Activated T-cell treated with anti-CD3 and anti-CD28 coated beads for 1 hour (primary cell): ENCODE results near the gene RAPGEF5.

Experiments
- DNase-seq: peaks from one replicate; pipeline ENCODE4 v3.0.0-alpha.2; 2020; ENCODE audit warnings: low read depth

The RAPGEF5 gene

DNA sequence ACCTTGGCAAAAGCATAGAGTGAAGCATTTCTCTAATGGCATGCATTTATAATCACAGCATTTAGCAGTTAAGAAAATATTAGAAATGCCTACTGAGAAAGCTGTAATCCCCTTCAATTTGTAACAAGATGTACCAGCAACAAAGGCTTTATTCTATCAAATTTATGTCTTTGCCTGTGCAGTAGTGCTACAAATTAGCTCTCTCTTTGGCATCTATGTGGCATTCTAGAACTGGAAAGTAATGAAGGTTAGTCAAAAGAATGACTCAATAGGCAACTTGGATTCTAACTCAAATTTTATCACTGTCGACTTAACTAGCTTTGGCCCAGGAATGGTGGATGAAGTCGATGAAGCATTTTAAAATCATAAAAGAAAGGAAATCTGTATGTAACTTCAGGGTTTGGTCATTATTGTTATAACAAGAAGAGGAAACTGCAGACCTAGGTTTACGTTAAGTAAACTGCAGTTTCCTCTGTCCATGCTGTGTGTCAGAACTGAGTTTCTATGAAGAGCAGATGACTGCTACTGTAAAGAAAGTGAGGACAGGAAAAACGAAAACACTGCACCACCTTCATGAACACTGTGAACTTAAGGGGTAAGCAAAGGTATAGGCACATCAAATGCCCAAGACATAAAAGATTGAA lies 140.0 kb downstream of the RAPGEF5 start:
- DNase-seq = no peak

DNA sequence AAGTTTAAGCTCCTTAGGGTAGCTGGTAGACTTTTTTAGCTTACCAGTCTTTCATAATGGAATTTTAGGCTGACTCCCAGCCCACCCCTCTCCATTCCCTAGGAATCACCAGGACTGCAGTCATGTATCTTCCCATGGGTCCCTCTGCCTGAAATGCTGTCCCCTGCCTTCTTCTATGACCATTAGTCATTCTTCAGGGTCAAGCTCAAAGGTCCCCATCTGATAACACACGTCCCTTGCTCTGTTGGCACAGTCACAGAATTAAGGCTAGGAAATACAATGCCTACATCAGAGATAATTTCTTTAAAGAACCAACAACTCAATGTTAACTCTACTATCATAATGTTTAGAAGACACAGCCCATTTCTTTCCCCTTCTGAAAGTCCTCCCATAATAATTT lies 140.6 kb downstream of the RAPGEF5 start:
- DNase-seq = no peak

DNA sequence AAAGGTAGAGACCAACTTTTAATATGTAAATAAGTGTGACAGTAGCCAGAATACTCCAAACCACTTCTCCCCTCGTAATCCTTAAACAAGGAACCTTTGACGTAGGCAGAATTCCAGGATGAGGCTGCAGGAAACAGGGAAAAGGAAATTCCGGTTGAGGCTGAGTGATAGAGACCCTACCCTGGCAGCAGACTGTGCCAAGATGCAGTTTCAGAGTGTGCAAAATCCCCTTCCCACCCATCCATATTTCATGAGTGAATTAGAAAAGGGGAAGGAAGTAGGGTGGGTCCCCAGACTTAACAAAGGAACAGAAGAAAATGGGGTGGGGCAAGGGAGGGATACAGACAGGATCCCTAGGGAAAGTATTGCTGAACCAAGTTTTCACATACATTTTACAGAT lies 143.0 kb downstream of the RAPGEF5 start:
- no peak for DNase-seq

DNA sequence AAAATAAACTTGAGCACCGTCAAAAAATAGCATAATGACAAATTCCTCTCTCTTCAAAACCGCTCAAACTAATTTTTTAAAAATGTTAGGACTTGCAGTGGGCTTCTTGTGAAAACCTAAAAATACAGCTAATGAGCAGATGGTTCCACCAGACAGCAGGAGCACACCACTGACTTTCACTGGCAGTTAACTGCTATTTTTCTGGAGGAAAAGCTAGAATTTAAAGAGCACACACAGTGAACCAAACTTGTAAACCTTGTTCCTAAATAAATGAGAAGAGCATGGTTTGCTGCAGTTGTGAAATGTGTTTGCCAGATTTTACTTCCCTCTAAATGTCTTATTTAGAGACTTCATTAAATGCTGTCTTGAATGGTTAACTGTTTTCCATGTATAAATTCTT lies 143.9 kb downstream of the RAPGEF5 start:
- no peak for DNase-seq

DNA sequence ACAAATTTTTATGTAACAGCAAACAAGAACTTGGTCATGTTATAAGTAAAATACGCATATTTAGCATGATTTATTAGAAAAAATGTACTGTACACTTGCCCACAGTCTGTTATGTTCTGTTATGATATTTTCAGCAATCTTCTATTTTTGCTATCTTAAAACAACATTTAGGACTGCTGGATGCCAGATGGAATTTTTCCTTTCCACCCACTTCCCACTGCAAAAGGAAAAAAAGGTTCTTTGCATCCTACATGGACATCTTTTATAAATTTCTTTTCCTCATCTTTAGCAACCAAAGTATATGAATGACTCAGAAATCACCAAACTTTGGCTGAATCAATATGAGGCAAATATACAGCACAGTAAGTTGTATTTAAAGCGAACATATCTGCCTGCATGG lies 146.0 kb downstream of the RAPGEF5 start:
- DNase-seq = no peak

DNA sequence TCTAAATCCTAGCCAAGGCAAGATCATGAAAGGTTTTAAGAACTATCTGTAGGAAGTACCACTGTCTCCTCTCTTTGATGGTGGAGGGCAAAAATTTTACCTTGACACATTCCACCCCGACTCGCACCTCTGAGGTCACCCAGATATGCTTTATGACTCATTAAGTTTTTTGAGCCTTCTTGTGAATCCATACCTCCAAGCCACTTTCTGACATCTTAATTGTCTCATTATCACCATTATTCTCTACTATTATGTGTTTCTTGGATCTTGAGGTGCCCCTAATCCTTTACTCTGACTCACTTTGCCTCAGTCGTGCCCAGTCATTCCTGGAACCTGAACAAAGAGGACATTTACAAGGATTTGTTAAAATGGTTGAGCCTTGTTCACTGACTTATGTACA lies 146.6 kb downstream of the RAPGEF5 start:
- no peak for DNase-seq

DNA sequence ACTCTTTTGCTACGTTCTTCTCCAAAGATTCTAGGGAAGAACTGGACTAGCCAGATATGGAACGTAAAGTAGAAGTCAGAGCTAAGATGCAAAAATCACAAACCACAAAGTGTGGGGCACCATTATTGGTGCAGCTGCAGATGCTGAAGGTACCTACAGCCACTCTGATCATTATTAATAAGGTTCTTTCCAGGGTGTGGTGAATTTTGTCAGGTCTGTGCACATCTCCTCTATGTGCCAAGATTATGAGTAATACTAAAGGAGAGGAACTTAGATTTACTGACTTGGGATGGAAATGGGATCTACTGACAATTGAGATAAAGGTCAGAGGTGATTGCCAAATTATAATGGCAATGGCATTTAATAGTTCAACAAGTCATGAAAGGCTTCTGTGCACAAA lies 148.2 kb downstream of the RAPGEF5 start:
- no peak for DNase-seq

DNA sequence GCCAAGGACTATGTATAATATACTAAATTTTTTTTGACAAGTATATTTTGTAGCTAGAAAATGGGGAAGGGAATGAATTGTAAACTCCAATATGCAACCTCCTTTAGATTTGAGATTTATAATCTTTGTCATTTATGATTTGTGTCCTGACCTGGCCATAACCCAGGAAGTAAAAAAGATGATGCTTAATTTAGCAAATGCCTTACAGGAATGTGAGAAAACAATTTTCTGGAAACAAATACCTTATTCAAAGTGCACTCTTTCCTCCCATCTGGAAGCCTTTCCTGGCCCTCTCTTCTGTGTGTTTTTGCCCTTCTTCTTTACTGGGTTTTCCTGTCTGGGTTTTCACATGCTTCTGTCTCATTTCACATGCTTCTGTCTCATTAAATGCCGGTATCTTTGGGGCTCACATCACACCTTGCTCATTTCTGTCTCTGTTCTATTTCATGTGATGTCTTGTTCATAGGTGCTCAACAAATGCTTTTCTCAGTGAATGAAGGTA lies 149.2 kb downstream of the RAPGEF5 start:
- no peak for DNase-seq

DNA sequence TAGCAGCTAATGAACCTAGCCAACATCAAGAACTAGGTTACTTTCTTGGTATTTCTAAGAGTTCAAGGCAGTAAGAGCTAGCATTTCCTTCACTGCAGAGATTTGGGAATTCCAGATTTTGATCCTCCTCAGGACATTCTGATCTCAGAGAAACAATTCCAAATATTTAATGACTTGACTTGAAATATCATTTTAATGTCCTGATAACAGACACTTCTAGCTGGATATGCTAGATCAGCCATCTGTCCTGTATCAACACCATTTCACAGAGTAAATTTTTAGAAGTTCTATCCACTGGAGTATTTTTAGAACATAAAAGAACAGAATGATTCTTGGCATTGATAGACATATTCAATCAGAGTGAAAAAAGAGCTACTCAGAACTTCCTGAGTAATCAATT lies 151.3 kb downstream of the RAPGEF5 start:
- DNase-seq = no peak

DNA sequence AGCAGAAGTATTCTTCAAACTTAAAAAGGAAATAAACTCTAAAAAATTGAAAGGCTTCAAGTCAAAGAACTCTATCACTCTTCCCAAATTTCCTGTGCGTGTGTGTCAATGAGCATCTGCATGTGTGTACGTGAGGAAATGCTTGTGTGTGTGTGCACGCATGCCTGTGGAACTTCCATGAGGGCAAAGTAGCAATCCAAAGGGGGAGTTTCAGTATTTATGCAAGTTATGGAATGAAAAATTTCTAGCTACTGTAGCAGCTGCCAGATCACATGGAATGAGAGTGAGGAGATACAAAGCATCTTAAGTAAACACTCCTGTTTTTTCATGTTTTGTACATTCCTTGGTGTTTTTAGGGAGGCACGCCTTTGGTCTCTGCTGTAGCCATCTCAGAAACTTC lies 152.6 kb downstream of the RAPGEF5 start:
- DNase-seq = no peak

DNA sequence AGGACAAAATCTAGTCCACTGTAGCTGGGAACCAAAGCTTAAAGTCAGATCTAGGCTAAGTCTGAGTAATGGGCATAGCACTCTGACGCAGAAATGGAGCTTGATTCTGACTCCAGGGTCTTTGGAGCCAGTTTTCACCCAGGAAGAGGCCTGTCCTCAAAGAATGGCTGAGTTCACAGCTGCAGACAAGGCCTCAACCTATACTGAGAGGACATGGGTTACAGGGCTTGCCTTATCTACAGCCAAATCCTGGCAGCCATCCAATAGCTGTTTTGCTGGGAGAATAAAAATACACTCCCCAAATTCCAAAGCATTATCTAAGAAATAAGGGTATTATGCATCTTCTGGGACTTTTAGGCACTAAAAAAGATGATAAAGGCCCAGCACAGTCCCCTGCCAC lies 154.8 kb downstream of the RAPGEF5 start:
- DNase-seq = no peak

DNA sequence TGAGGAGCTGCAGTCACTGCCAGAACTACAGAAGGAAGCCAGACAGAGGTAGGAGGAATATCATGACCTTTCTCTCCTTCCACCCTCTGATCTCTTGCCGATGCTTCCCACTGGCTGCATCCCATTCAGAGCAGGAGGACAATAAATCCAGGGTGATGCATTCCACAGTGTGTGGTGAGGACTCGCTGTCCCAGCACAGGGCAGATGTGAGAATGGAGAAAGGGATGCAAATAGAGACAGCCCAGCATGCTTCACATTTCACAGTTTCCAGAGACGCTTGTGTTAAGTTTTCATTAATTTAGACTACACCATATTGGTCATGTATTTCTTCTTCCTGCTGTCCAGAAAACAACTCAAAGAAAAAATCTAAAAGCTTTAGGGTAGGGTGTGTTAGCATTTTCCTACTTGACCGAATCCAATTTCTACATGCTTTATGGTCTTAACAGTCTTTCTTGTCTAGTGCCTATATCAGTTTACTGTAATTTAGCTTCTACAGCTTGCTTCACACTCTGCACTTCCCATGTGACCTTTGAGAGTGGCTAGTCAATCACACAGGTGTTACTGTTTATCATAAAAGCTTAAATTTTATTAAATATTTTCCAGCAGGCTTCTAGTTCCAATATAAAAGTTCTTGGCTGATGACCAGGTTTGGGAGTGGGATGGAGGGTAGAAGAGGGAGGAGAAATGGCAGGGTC lies 155.6 kb downstream of the RAPGEF5 start:
- no peak for DNase-seq

DNA sequence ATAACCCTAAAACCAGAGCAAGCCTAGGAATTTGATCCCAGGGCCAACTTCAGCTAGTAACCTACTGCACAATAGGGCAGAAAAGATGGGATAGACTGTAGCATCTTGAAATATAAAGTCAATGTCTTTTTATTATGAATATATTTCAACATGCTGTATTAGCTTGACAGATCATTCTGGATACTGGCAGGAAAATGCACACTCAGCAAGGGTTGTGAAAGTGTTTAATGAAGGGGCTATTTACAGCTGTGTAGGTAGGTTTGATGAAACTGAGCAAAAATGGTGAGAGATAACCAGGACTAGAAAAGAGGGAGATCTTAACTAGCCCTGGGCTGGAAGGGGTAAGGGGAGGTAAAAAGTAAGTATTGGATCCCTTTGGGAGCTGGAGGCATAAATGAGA lies 156.2 kb downstream of the RAPGEF5 start:
- no peak for DNase-seq

DNA sequence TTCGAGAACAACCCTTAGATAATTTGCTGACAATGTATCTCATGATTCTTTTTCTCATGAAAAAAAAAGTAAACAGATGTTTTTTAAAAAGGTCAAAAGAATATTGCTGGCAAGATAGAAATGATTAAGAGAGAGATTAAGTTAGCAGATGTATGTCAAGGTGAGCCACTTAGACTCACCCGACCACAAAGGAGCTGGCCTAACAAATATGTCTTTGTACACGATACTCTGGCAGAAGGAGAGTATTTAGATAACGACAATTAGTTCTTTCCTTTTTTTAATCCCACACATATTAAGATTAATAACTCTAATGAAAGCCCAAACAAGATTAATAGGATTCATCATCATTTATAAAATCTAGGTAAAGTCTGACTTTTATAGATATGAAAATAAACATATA lies 156.7 kb downstream of the RAPGEF5 start:
- DNase-seq = no peak

DNA sequence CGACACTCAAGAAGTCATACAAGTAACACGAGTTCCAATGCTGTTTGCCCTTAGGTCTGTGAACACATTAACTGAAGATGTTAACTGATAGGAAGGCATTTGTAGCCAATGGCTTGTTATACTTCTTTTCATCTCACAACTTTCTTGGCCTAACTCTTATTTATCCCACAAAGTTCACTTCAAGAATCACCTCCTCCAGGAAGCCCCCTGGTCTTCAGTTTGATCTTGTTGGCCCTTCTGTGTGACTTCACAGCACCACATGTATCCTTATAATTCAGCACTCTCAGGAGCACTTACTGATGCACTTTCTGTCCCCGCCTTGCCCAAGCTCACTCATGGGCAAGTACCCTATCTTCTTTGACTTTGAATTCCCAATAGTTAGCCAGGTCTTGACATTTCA lies 159.6 kb downstream of the RAPGEF5 start:
- DNase-seq = no peak

DNA sequence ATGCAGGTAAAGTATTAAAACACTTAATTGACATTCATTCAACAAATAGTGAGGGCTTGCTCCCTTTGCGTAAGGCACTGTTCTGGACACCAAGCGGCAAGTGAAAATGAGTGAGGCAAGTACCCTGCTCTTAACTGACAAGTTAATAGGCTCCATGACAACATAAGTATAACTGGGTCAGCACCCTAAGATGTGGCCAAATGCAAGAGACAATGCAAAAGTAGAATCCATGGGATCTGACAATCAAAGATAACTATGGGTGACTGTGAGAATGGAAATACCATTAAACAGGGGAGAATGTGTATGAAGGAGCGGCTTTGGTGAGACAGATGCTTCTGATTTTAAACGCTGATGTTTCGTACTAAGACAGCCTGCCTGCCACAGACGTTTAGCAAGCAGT lies 160.5 kb downstream of the RAPGEF5 start:
- no peak for DNase-seq

DNA sequence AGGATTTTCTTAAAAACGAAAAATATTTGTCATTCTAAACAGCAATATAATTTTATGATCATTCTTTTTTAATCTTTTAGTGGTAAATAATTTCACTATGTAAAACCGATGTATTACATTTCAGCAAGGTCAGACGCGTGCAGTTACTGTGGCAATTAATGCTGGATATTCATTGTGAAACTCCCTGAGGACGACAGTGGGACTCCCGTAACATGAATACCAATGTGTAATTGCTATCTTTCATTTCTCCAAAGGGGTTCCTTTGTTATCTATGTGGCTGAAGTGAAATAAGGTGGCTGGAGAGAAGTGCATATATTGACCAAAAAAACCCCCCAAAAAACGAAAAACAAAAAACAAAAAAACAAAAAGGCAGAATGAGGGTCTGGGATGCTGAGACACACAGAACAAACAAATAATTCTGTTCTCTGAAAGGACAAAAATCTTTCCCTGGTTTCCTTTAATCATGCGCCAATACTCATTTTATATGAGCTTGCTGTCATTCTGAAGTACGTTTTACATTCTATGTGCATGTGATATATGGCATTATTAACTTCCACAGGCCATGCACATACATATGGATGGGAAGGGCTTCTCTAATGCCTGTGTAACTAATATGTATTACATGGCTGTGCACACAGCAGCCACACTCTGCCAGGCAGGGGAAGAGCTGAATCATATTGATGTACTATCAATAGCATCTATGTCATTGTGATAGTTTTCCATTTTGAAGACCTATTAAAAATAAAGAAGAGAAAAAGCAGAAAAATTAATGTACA lies 161.4 kb downstream of the RAPGEF5 start:
- DNase-seq = no peak

DNA sequence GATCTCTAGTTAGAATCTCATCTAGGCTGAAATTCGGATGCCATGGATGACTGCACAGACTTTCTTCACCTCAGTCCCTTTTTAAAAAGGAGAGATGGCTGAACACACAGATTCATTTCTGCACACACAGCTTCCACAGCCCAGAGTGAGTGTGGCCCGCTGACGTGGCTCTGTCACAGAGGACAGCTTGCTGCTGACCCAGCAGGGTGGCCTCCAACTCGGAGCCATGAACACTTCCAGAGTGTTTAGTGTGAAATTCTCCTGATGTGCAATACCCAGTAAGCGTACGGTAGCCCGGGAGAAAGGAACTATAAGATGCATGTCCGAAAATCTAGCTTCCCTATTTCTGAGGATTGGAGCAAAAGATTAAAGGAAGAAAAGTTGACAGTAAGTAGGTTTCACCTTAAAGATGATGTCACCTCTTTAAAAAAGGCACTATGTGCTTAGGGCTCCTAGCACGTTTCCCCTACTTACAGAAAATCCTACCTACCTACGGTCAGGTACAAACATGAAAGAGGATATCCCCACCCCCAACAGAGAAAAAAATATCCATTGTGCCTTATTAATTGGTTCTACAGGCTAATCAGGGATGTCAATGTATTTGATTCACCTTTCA lies 162.2 kb downstream of the RAPGEF5 start:
- DNase-seq = no peak

DNA sequence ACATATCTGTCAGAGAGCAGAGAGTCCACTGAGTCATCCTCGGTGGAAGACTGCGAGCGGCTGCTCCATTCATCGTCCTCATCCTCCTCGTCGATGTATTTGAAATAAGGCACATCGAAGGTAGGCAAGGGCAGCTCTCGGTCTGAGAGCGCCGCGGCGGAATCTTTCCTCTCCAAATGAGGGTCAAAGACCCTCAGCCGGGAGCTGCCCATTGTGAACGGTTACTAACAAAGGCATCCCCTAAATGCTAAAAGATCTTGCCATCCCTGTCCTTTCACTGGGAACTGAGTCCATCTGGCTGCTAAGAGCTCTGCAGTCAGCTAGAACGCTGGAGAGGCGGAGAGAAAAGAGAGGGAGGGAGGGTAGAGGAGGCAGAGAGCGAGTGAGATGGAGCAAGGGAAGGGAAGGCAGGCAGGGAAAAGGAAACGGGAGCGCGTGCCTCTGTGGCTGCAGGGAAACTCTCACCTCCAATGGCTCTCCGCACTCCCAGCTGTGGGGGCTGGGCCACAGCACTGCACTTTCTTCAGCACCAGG lies 163.4 kb downstream of the RAPGEF5 start:
- DNase-seq = no peak

DNA sequence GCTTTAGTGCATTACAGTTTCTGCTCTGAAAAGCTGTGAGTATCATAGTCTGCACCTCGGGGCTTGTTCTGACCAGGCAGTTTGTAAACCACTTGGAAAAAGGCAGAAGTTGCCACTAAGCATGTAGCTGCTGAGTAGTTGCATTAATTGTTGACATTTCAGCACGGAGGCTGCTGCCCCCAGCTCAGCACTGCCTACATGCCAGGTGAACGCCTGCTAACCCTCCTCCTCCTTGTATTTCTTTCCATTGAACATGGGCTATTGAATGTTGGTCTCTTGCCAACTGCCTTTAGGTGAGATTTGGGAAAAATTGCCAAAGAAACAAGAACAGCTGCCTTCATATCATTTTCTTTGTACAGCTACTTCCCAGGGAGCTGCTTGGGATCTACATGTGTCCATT lies 164.2 kb downstream of the RAPGEF5 start:
- DNase-seq = no peak

DNA sequence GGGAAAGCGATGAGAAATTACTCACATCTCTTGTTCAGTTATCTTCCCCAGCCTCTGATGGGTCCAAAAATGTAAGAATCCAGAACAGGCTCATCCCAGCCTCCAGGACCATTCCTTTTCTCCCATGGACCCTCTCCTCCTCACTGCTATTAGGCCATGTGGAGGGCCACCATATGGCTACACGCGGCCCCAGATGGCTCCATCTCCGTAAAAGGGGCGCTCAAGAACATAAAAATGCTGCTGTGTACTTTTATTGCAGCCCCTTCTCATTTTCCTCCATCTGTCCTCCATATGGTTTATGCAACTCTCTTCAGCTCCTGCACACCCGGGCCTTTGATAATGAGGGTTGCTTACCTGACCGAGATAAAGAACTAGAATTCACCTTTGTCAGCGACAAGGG lies 166.2 kb downstream of the RAPGEF5 start:
- DNase-seq = no peak

DNA sequence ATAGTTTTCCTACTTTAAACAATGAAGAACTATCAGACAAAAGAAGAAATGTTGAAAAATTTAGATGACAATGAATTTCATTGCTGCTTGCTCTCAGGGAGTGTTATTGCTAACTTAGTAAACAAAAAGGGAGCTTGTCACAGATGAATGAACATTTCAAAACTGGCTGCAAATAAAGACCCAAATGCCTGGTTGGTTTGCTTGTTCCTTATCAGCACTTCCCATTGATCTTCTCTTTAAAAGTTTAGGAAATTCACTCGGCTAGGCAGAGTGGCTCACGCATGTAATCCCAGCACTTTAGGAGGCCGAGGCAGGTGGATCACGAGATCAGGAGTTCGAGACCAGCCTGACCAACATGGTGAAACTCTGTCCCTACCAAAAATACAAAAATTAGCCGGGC lies 167.2 kb downstream of the RAPGEF5 start:
- DNase-seq = no peak

DNA sequence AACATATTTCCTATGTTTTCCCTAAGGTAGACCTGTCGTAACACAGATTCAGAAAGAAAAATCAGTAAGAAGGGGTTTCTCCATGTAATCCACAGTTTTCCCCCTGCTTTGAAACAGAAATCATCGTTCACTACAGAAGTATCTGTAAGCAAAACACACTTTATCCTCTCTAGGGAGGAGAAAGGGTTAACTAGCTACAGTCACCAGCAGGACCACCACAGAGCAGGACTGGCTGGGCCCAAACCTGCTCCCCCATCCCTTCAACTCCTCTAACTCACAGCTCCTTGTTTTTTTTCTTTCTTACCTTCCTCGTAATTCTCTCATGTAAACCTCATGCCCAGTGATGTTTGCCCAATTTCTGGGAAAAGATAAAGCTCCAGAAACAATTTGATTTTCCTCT lies 167.7 kb downstream of the RAPGEF5 start:
- no peak for DNase-seq
